Activated T-cell treated with anti-CD3 and anti-CD28 coated beads for 4 hours (primary cell): Measurements from ENCODE around the gene DDB1.

Source experiments
- DNase-seq: peaks from one replicate; pipeline ENCODE4 v3.0.0-alpha.2; 2020

Gene DDB1

DNA sequence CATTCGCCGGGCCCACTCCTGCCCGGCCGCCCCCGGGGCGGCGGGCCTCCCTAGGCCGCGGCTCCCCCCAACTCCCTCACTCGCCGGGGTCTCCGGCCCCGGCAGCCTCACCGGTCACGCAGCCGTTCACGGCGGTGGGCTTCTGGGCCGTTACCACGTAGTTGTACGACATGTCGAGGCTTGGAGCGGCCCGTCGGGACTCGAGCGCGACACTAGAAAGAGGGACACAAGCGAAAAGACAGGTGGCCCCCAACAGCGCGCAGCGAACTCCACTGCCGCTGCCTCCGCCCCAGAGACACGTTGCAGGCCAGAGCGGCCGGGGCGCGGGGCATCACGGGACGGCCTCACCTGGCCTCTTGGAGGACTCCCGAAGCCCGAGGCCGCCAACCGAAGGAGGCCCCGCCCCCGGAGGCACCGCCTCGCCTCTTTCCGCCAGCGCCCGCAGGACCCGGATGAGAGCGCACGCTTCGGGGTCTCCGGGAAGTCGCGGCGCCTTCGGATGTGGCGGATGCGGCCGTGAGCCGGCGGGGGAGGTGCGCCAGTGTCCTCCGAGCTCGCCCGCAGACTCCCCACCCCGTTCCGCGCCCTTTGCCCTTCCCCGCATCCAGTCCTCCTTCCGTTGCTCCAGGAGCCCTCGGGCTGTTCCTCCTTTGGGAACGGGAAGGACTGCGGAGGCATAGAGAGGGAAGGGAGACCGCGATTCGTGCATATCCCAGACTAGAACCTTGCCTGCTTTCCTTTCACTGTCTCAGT lies at the start of gene DDB1, which contains the start of gene TKFC:
TSS of gene DDB1 (minus strand) at position 309 of the 753 bp plus-strand sequence. CDS start at position 172, 137 bp downstream.
TSS of gene TKFC (plus strand) at position 432 of the 753 bp plus-strand sequence. CDS start 1,501 bp downstream, outside the sequence.
- peak; percentile 93 for DNase-seq

DNA sequence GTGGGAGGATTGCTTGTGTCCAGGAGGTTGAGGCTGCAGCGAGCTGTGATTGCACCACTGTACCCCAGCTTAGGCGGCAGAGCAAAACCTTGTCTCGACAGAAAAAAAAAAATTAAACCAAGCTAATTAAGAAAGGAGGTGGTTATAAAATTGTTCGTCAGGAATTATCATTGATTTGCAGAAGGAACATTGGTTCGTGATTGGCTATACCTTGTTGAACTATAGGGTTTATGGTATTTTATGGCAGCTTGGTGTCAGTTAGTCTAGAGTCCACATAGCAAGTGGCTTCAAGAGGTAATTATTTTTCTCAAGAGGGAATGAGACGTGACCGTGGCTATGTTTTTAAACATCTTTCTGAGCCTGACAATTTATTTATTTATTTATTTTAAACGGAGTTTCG lies 48.0 kb upstream of the DDB1 start:
- DNase-seq, result no peak

DNA sequence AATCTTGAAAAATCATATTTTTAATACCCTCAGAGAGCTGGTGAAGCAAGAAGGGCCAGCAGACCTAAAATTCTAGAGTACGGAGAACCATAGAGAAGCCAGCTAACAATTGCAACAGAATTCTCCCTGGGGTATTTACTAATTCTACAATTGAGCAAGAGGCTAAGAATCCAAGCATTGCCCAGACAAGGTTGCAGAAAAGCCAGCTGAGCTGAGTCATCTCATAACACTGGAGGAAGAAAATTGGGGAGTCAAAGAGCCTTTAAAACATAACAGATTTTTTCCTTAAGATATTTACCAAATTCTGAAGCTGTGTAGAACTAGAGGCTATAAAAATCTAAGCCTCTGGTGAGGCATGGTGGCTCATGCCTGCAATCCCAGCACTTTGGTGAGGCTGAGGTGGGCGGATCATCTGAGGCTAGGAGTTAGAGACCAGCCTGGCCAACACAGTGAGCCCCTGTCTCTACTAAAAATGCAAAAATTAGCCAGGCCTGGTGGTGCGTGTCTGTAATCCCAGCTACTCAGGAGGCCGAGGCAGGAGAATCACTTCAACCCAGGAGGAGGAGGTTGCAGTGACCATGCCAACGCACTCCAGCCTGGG lies 45.9 kb upstream of the DDB1 start:
- no peak for DNase-seq

DNA sequence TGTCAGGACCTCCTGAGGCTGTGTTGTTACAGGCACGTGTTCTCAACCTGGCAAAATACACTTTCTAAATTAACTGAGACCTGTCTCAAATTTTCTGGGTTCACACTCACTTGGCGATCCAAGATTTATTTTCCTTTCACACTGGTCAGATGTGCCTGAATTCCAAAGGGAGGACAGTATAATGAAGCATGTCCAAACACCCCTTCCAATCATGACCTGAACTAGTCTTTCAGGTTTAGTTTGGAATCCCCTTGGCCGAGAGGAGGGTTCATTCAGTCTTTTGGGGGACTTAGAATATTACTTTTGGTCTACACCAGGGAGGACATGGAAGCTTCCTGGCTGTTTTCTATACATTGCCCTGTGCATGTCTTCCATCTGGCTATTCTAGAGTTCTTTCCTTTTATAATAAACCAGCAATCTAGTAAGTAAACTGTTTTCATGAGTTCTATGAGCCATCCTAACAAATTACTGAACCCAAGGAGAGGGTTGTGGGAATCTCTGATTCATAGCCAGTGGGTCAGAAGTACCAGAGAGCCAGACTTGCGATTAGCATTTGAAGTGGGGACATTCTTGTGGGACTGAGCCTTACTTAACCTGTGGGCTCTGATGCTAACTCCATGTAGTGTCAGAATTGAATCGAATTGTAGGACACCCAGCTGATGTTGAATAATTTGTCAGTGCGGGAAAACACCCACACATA lies 44.7 kb upstream of the DDB1 start:
- DNase-seq, result no peak

DNA sequence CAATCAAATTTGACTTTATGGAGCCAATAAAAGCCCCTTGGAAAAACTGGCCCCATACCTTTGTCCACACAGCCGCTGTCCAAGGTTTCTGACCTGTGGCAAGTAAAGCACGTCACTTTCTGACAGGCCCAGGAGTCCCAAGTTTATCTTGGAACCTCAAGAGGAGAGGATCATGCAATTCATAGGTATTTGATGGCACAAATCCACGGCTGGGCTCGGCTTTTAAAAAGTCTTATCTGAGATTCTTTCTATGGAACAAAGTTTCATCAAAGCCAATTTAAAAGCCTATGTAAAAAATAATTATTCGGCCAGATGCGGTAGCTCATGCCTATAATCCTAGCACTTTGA lies 42.8 kb upstream of the DDB1 start:
- DNase-seq, result no peak

DNA sequence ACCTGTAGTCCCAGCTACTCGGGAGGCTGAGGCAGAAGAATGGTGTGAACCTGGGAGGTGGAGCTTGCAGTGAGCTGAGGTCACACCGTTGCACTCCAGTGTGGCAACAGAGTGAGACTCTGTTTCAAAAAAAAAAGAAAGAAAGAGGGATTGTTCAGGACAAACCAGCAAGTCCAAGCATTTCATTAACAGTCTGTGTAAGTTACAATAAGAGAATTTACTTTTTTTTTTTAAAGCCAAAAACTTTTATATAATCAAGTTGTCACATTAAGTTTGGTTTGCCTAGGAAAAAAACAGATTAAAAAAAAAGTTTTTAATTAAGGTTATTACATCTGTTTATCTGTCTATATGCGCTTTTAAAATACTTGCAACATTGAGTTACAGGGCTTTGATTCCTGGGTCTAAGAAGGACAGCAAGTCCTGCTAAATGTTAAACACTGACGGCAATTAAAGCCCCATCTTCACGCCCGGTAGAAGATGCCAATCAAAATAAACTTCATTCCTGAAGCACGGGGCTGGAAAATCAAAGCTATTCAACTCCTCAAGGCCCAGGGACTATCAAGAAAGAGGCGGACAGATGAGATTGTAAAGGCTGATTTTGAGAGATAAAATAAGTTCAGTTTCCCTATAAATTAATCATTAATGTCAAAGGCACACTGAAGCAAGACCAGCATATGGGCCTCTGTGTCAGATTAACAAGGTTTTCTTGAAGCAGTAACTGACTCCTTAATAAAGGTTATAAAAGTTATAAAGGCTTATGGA lies 39.9 kb upstream of the DDB1 start:
- DNase-seq, result no peak

DNA sequence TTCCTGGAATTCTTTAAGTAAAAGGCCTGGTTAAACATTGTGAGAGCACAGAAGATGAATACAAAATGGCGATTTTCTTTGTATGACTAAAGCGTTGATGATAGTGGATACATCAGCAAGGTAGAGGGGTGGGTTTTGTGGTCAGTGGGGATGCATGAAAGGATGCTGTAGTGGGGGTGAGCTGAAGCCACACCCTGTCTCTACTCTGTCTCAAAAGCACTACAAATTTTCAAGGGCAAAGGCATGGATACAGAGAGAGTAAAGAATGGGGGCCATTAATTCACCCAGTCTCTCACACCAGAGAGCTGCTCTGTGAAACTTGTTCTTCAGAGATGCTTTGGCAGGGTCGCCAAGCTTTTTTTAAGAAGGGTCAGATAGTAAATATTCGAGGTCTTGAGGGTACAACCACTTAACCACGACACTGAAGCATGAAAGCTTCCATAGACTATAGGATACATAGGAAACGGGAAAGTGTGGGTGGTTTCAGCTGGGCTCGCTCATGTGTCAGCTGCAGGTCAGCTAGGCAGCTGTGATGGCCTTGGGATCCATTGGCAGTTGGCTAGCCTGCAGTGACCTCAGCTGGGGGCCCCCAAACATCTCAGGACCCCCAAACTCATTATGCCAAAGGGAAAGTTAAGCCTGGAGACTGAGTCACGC lies 37.6 kb upstream of the DDB1 start:
- DNase-seq, result no peak

DNA sequence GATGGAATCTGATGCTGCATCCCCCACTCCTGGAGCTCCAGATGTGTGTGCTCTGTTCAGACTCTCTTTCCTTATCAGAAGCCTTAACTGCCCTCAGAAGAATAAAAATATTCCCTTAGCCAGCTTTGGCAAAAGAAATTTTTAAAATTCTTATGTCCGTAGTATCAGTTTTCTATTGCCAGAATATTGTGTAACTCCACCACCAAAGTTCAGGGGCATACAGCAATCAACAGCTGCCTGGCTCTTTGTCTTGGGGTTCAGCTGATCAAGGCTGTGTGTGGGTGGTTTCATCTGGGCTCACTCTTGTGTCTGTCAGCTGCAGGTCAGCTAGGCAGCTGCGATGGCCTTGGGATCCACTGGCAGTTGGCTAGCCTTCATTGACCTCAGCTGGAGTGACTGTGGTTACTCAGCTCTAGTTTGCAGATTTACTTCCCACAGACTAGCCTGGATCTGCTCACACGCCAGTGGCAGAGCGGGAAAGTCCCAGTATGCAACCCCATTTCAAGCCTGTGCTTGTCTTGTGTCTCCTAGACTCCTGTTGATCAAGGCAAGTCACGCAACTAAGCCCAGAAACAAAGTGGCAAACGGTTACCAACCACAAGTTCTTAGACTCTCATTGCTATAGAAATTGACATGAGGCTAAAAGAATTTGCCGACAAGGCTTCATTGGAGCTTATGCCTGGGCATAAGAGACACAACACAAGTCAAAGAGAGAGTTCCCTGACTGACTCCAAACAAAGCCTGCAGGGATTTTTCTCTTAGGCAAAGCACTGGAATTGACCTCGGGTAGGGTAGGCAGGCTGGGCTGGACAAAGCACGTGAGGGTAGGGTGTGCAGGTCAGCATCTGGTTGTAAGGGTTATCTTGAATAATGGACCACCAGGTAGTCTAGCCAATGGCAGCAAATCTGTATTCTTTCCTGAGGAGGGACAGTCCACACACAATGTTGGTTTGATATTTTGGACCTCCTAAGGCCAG lies 36.8 kb upstream of the DDB1 start:
- DNase-seq, result no peak

DNA sequence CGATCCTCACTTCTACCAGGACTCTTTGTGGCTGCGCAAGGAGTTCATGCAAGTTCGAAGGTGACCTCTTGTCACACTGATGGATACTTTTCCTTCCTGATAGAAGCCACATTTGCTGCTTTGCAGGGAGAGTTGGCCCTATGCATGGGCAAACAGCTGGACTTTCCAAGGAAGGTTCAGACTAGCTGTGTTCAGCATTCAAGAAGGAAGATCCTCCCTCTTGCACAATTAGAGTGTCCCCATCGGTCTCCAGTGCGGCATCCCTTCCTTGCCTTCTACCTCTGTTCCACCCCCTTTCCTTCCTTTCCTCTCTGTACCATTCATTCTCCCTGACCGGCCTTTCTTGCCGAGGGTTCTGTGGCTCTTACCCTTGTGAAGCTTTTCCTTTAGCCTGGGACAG lies 35.7 kb upstream of the DDB1 start:
- no peak for DNase-seq

DNA sequence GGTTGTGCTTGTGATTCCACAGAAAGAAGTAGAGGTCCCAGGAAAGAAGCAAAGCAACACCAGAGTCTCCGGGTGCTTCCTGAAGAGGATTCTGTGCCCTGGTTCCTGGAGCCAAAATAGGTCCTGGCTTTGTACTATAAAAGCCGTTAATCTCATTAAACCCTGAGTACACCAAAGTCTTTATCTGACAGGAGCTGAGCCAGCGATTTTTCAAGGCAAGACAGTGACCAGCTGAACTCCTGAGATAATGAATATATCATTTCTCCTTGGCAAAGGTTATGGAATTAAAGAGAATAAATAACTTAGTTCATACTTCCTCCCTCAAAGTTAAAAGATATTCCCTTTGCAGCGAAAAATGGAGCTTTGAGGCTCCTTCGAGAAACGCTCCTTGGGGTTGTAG lies 34.5 kb upstream of the DDB1 start:
- DNase-seq, result no peak

DNA sequence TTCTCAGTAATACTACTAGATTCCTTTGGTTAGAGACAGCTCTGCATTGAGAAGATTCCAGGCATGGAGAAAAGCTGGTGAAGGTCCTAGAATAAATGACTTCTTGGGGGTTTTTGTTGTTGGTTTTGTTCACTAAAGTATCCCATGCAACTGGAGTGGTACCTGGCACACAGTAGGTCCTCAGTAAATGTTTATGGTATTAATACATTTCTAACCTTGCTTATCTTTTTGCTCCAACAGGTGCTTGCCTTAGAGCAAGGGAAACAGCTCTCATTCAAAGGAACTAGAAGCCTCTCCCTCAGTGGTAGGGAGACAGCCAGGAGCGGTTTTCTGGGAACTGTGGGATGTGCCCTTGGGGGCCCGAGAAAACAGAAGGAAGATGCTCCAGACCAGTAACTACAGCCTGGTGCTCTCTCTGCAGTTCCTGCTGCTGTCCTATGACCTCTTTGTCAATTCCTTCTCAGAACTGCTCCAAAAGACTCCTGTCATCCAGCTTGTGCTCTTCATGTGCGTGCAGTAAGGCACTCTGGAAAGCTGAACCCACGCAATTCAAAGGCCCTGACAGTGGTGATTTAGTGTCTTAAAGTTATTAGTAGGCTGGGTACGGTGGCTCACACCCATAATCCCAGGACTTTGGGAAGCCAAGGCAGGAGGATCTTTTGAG lies 31.2 kb upstream of the DDB1 start:
- no peak for DNase-seq

DNA sequence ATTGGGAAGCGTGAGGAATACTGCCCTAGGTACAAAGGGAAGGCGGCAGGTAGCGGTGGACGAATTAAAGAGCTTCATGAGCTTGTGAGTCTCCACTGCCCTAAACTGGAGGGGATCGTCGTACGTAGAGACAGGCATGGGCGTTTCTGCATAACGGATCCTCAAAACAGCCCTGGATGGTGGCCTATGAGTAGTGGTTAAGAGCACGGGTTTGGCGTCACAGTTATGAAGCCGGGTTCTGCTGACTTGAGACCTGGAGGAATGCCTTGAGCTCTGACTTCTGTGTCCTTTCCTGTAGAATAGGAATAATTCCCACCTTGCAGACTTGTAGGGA lies 29.6 kb upstream of the DDB1 start:
- no peak for DNase-seq

DNA sequence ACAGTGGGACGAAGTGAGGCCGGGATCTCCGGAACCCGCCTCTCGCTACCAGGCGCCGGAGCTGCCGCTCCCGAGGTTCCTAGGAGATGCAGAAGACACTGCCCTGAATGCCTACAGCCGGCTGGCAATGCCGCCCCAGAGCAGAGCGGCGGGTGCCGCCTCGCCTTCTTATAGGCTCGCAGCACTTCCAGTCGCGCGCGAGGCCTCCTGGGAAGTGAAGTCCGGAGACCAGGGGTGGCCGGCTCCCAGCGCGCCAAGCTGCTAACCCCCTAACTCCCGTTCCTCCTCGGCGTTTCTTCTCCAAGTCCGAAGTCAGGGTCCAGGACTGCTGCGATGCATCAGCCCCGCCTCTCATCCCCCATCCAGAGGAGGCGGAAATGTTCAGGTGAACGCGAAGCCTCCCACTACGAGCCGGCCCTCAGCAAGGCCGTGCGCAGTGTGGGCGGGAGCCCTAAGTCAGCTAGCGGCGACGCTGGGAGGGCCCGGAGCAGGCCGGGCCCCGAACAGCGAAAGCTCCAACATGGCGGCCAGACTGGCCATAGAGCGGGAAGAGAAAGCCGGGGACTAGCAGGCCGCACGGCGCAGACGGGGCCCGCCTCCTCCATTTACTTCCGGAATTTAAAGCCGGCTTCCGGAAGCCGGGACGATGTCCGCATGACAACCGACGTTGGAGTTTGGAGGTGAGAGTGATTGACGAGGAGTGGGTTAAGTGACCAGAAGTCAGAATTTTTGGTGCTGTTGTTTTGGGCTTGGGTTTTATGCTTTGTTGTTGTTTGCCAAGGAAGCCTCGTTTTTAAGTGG lies 29.0 kb upstream of the DDB1 start, which contains the start of the genes CYB561A3 and TMEM138:
TSS of gene CYB561A3 (minus strand) at position 142 of the 801 bp plus-strand sequence. CDS start 5,169 bp downstream, outside the sequence.
TSS of gene TMEM138 (plus strand) at position 634 of the 801 bp plus-strand sequence. CDS start 2,017 bp downstream, outside the sequence.
- DNase-seq, result peak; percentile 73

DNA sequence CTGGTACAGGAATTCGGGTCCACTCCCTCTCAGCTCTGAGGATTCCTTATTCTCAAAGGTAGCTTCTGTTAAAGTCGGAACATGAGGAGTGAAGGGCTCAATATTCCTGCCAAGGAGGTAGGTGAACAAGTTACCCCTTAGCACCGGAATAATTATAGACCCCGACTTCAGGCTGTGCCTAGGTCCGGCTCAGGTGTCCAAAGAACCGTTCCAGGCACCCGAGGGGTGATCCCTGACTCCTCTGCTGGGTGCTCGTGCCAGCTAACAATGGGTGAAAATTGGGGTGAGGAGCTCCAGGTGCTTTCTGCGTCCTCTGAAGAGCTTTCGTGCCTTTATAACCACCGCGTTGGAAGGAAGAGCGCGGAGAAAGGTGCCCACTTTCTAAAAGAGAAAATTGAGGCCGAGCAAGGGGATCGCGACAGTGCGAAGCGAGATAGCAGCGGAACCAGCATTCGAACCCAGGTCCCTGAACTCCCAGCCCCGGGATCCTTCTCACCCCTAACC lies 28.4 kb upstream of the DDB1 start:
- DNase-seq, result no peak

DNA sequence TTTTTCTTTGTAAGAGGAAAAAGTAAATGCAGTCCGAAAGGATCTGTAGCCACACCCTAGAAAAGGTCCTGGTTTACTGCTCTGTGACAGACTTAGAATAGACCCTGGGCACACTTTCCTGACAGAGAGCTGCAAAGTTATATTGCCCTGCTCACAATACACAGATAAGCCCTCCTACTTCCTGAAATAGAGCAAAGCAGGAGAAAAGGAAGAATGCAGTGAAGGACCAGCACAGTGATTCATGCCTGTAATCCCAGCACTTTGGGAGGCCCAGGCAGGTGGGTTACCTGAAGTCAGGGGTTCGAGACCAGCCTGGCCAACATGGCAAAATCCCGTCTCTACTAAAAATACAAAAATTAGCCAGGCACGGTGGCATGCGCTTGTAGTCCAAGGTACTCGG lies 26.6 kb upstream of the DDB1 start:
- no peak for DNase-seq

DNA sequence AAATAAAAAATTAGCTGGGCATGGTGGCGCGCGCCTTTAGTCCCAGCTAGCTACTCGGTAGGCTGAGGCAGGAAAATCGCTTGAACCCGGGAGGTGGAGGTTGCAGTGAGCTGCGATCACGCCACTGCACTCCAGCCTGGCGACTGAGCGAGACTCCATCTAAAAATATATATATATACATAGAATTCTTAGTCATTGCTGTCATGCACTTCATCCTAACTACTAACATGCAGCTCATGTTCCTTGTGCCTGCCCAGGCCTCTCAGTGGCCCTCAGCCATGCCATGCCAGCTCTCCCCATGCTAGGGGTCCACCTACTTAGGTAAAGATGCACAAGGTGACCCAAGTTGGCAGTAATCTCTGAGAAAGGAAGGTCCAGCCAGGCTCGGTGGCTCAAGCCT lies 25.7 kb upstream of the DDB1 start:
- no peak for DNase-seq

DNA sequence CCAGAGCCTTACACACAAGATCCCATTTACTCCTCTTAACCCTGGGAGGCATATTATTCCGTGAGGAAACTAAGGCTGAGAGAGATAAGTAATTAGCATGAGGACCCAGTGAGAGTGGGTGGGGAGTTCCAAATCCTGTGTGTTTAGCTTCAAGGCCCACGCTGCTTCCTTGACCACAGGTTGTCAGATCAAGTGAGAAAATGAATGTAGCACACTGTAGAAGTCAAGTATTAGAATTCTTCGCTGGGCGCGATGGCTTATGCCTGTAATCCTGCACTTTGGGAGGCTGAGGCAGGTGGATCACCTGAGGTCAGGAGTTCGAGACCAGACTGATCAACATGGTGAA lies 25.0 kb upstream of the DDB1 start:
- DNase-seq, result no peak

DNA sequence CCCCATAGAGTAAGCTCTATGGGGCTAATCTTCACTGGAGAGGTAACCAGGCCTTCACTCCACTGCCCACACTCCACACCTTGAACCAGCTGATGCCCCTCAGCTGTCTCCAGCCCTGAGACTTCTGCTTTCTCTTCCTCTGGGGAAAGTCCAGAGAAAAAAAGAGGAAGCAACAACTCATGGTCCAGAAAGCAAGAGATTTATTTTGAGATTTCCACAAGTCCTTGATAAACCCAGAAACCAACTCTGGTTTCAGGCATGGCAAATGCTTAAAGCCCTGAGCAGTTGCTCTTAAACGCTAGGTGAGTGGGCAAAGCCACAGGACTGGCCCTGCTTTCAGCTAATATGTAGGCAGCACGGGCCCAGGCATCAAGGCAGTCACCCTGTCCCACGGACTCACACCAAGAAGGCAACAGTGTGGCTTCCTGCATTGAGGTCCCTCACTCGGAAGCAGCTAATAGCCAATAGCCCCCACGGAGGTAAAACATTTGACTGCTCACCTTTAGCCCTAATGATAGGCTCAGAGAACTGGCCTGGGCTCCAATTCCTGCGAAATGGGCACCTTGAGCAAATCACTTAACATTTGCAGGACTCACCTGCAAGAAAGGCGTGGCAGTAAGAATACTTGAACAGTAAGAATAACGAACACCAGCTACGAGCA lies 24.5 kb upstream of the DDB1 start:
- no peak for DNase-seq

DNA sequence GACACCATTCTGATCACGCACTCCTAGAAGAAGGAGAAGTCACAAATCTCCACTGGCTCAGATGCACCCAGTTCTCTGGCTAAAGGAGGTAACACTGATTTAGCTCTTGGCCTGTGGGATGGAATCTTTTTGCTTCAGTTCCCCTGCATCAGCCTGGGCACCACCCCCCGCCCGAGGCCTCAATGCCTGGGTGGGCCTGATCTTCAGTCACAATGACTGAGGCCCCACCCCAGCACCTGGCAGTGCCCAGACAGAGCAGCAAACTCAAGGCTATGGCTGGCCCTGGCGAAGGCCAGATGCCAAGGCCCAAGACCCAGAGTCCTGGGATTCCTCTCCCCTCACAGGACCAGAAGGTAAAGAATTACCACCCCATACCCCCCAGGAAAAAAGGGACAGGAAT lies 23.8 kb upstream of the DDB1 start:
- no peak for DNase-seq
